HepG2 (cell line): ENCODE results near the gene QKI. TPM values are rescaled to one million over a fixed set of nuclear protein-coding genes. Genes with fewer than 3 reads are reported as not detected.

Experiments
- ATAC-seq: fragments of 200-7000 bp; cut with Tn5 transposase; 3 replicates; pipeline ENCODE4 v1.9.1; 2020; ENCODE audit warnings: mild to moderate bottlenecking, moderate library complexity
- BruUV-seq: library from RNA; stranded (reverse); fragments of 400-500 nt; replicated peaks from 2 replicates; lab custom pipeline; 2021; lab: Mats Ljungman, UMichigan
- CTCF ChIA-PET: fragments of 300-600 bp; formaldehyde crosslinking; extraction: SDS; loops from one replicate; lab custom pipeline; 2021; ENCODE audit warnings: low total read pairs, inconsistent platforms, low intra/inter-chr PET ratio; lab: Yijun Ruan, JAX
- POLR2A ChIA-PET: fragments of 350-600 bp; sonication (Branson Sonifier 250); formaldehyde crosslinking; loops from one replicate; lab custom pipeline; 2020; ENCODE audit warnings: antibody characterized with exemption, inconsistent platforms; lab: Yijun Ruan, JAX
- DNase-seq: peaks from one replicate; pipeline ENCODE4 v3.0.0-alpha.2; 2015; ENCODE audit warnings: low spot score
- FAIRE-seq: peaks from 3 replicates; lab custom pipeline; 2011; peaks lifted over from hg19 to GRCh38; lab: Jason Lieb, UNC
- H2AFZ ChIP-seq: one replicate; pipeline ENCODE4 v1.6.1; 2011; ENCODE audit warnings: low read length, inconsistent platforms
- H3K27ac ChIP-seq: fragments of 300-600 bp; 3 replicates; pipeline ENCODE4 v1.8.0; 2011; ENCODE audit warnings: mixed run types, mild to moderate bottlenecking, mixed read lengths, low read length, inconsistent platforms; ENCODE audit not compliant: insufficient read depth; ENCODE audit errors: extremely low read length
- H3K27me3 ChIP-seq, 2 experiments: fragments of 200-600 bp in 1 of 2; 2 replicates in 1 of 2; 3 replicates in 1 of 2; pipeline versions ENCODE4 v1.6.0 to v1.8.0; 2011; ENCODE audit warnings: low read length in 2 of 2, mild to moderate bottlenecking in 2 of 2, moderate library complexity in 2 of 2, inconsistent platforms in 1 of 2; ENCODE audit not compliant: insufficient read depth in 2 of 2, control insufficient read depth in 1 of 2
- H3K36me3 ChIP-seq, 2 experiments: fragments of 200-600 bp in 1 of 2; replicated peaks in 1 of 2; 2 replicates in 1 of 2; 3 replicates in 1 of 2; pipeline versions ENCODE4 v1.5.1 to v1.8.0; 2011; ENCODE audit warnings: low read length in 2 of 2, inconsistent platforms in 1 of 2; ENCODE audit not compliant: insufficient read depth in 2 of 2, control insufficient read depth in 1 of 2
- H3K4me1 ChIP-seq: 2 replicates; pipeline ENCODE4 v1.5.1; 2012; ENCODE audit warnings: low read length, inconsistent platforms; ENCODE audit not compliant: insufficient read depth
- H3K4me2 ChIP-seq: 2 replicates; pipeline ENCODE4 v1.6.0; 2011; ENCODE audit warnings: low read depth, low read length, inconsistent platforms
- H3K4me3 ChIP-seq, 3 experiments: fragments of 200-600 bp in 1 of 3; sonication (generic), shearing (Covaris generic) in 1 of 3; replicated peaks in 1 of 3; 2 replicates each; pipeline ENCODE4 v1.5.1; 2011 to 2016; ENCODE audit warnings: low read length in 3 of 3, inconsistent platforms in 2 of 3, low read depth in 2 of 3, mild to moderate bottlenecking in 2 of 3, control low read depth in 1 of 3, mixed read lengths in 1 of 3; ENCODE audit not compliant: insufficient read depth in 1 of 3
- H3K79me2 ChIP-seq: one replicate; pipeline ENCODE4 v1.6.1; 2011; ENCODE audit warnings: low read length, inconsistent platforms; ENCODE audit not compliant: insufficient read depth
- H3K9ac ChIP-seq: 2 replicates; pipeline ENCODE4 v1.6.0; 2011; ENCODE audit warnings: mild to moderate bottlenecking, low read depth, low read length, inconsistent platforms; ENCODE audit not compliant: insufficient read depth
- H3K9me3 ChIP-seq: 2 replicates; pipeline ENCODE4 v1.5.1; 2012; ENCODE audit warnings: mild to moderate bottlenecking, low read length
- H4K20me1 ChIP-seq: 2 replicates; pipeline ENCODE4 v1.6.0; 2011; ENCODE audit warnings: inconsistent platforms, mild to moderate bottlenecking, low read length, moderate library complexity; ENCODE audit not compliant: insufficient read depth
- ARID2 ChIP-seq: sonication (generic); formaldehyde crosslinking; IDR thresholded peaks from 2 replicates; pipeline ENCODE4 v1.8.1; 2022; ENCODE audit warnings: mild to moderate bottlenecking, missing genetic modification reagents, borderline replicate concordance
- ATF4 ChIP-seq, 2 experiments: fragments of 450-650 bp in 1 of 2; sonication (generic) in 1 of 2; formaldehyde crosslinking; IDR thresholded peaks; 2 replicates each; pipeline versions ENCODE4 v1.5.0 to v1.8.0; 2020 to 2022; ENCODE audit warnings: mild to moderate bottlenecking in 1 of 2, missing genetic modification reagents in 1 of 2
- HNRNPUL1 ChIP-seq: fragments of 200-400 bp; formaldehyde crosslinking; IDR thresholded peaks from 2 replicates; pipeline ENCODE4 v1.6.1; 2017; ENCODE audit warnings: low read depth, mild to moderate bottlenecking, low read length, moderate library complexity
- MAFG ChIP-seq: sonication (generic); formaldehyde crosslinking; IDR thresholded peaks from 2 replicates; pipeline ENCODE4 v1.5.1; 2020; ENCODE audit warnings: mild to moderate bottlenecking, missing genetic modification reagents
- NFIB ChIP-seq: sonication (generic); formaldehyde crosslinking; IDR thresholded peaks from 2 replicates; pipeline ENCODE4 v1.9.0; 2021; ENCODE audit warnings: missing genetic modification reagents, mild to moderate bottlenecking, borderline replicate concordance
- NFKBIZ ChIP-seq: IDR thresholded peaks from 2 replicates; pipeline ENCODE4 v1.6.1; 2018; ENCODE audit warnings: missing genetic modification reagents, missing compliant biosample characterization
- SIN3B ChIP-seq: fragments of 150-350 bp; IDR thresholded peaks from 2 replicates; pipeline ENCODE4 v1.6.1; 2014; ENCODE audit warnings: low read length
- THAP11 ChIP-seq: IDR thresholded peaks from 2 replicates; pipeline ENCODE4 v1.6.1; 2016; ENCODE audit warnings: missing biosample characterization, missing genetic modification reagents
- ZNF629 ChIP-seq: sonication (generic); formaldehyde crosslinking; conservative IDR thresholded peaks from 2 replicates; pipeline ENCODE4 v1.5.0; 2020; ENCODE audit warnings: missing genetic modification reagents
- WGBS: methylation state at CpG from one replicate; pipeline ENCODE4 v1.1.6; 2017; ENCODE audit warnings: low lambda C conversion rate; 5-methylcytosine and 5-hydroxymethylcytosine counted together
- in situ Hi-C: cut with HindIII; loops from 2 replicates; pipeline ENCODE4 v1.10.0; 2017; ENCODE audit warnings: low pct_unique_long_range_greater_than_20kb; ENCODE audit not compliant: extremely low pct_ligation_motif_present
- intact Hi-C: fragments of 100-400 bp; cut with micrococcal nuclease; formaldehyde crosslinking; loops from one replicate; pipeline ENCODE4 v1.10.0; 2022; ENCODE audit not compliant: unreplicated experiment
- polyA plus RNA-seq, 8 experiments: library from polyadenylated mRNA; depleted of rRNA in 3 of 8; stranded (reverse) in 7 of 8; unstranded in 1 of 8; fragments of >200 nt; fragmentation: Illumina TruSeq in 4 of 8; extraction: Trizol in 4 of 8; gene quantifications; 2 replicates each; pipeline versions ENCODE4 v1.2.1 to v1.2.3, GENCODE V29; 2011 to 2016; ENCODE audit warnings: low read depth in 4 of 8, missing spikeins in 1 of 8, mixed read lengths in 1 of 8; ENCODE audit not compliant: insufficient read depth in 1 of 8
- total RNA-seq, 5 experiments: library from RNA; depleted of rRNA; stranded (reverse); fragments of >200 nt; fragmentation: Illumina TruSeq; extraction: Trizol; gene quantifications; 2 replicates each; pipeline ENCODE4 v1.2.3, GENCODE V29; 2016; ENCODE audit warnings: low read depth in 1 of 5
- TF ChIP-seq, protein P1 (sequence below): sonication (generic); formaldehyde crosslinking; IDR thresholded peaks from 2 replicates; pipeline ENCODE4 v1.4.0; 2020; ENCODE audit warnings: missing genetic modification reagents
- TF ChIP-seq, protein P2 (sequence below): sonication (generic); formaldehyde crosslinking; IDR thresholded peaks from 2 replicates; pipeline ENCODE4 v1.5.0; 2020; ENCODE audit warnings: missing genetic modification reagents
- TF ChIP-seq, protein P3 (sequence below): sonication (generic); formaldehyde crosslinking; IDR thresholded peaks from 2 replicates; pipeline ENCODE4; 2020; ENCODE audit warnings: missing genetic modification reagents, mild to moderate bottlenecking, borderline replicate concordance

QKI gene
- total and polyA plus RNA-seq, 2 of the 13 experiments (the other 11 are each of a cell fraction or from before 2014, with no cell fraction given): 136 to 137 TPM

- DNase-seq (no peak), ATAC-seq (no peak), FAIRE-seq (no peak)
- CTCF ChIA-PET: no interaction called here
- intact Hi-C loops (no loop called here), in situ Hi-C loops (no loop called here)
- Histone ChIP-seq H3K4me2 (no peak overlapping the region), H3K4me1 (peaks cover 16% of the 10 kb centered on the region), H4K20me1 (no peaks in the 10 kb centered on the region; the same call in 1 of the 2 replicates), H3K4me3 (no peak overlapping the region), H3K27me3 (no peaks in the 10 kb centered on the region), H3K9me3 (no peaks in the 10 kb centered on the region), H3K79me2 (peaks cover 93% of the 10 kb centered on the region), H3K9ac (no peak overlapping the region), H3K27ac (no peak overlapping the region), H3K36me3 (peaks cover 1 to 18% of the 10 kb centered on the region in 2 experiments; a peak in 4 of 5 replicates), H2AFZ (no peak overlapping the region)
- POLR2A ChIA-PET: no interaction called here
- 95% methylated on average over 2 of the region's 2 CpGs for WGBS
- TF ChIP-seq ZNF629 (CRISPR knock-in tag): no peak
- TF ChIP-seq SIN3B: no peak
- no peak for TF ChIP-seq ARID2 (CRISPR knock-in tag)
- TF ChIP-seq HNRNPUL1: no peak
- TF ChIP-seq, protein P1, sequence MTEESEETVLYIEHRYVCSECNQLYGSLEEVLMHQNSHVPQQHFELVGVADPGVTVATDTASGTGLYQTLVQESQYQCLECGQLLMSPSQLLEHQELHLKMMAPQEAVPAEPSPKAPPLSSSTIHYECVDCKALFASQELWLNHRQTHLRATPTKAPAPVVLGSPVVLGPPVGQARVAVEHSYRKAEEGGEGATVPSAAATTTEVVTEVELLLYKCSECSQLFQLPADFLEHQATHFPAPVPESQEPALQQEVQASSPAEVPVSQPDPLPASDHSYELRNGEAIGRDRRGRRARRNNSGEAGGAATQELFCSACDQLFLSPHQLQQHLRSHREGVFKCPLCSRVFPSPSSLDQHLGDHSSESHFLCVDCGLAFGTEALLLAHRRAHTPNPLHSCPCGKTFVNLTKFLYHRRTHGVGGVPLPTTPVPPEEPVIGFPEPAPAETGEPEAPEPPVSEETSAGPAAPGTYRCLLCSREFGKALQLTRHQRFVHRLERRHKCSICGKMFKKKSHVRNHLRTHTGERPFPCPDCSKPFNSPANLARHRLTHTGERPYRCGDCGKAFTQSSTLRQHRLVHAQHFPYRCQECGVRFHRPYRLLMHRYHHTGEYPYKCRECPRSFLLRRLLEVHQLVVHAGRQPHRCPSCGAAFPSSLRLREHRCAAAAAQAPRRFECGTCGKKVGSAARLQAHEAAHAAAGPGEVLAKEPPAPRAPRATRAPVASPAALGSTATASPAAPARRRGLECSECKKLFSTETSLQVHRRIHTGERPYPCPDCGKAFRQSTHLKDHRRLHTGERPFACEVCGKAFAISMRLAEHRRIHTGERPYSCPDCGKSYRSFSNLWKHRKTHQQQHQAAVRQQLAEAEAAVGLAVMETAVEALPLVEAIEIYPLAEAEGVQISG: no peak
- TF ChIP-seq NFIB (CRISPR knock-in tag): no peak
- TF ChIP-seq, protein P2, sequence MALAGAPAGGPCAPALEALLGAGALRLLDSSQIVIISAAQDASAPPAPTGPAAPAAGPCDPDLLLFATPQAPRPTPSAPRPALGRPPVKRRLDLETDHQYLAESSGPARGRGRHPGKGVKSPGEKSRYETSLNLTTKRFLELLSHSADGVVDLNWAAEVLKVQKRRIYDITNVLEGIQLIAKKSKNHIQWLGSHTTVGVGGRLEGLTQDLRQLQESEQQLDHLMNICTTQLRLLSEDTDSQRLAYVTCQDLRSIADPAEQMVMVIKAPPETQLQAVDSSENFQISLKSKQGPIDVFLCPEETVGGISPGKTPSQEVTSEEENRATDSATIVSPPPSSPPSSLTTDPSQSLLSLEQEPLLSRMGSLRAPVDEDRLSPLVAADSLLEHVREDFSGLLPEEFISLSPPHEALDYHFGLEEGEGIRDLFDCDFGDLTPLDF (CRISPR knock-in tag): no peak
- no peak for TF ChIP-seq ATF4 (CRISPR knock-in tag; IDR thresholded peaks at IDR 0.05)
- TF ChIP-seq, protein P3, sequence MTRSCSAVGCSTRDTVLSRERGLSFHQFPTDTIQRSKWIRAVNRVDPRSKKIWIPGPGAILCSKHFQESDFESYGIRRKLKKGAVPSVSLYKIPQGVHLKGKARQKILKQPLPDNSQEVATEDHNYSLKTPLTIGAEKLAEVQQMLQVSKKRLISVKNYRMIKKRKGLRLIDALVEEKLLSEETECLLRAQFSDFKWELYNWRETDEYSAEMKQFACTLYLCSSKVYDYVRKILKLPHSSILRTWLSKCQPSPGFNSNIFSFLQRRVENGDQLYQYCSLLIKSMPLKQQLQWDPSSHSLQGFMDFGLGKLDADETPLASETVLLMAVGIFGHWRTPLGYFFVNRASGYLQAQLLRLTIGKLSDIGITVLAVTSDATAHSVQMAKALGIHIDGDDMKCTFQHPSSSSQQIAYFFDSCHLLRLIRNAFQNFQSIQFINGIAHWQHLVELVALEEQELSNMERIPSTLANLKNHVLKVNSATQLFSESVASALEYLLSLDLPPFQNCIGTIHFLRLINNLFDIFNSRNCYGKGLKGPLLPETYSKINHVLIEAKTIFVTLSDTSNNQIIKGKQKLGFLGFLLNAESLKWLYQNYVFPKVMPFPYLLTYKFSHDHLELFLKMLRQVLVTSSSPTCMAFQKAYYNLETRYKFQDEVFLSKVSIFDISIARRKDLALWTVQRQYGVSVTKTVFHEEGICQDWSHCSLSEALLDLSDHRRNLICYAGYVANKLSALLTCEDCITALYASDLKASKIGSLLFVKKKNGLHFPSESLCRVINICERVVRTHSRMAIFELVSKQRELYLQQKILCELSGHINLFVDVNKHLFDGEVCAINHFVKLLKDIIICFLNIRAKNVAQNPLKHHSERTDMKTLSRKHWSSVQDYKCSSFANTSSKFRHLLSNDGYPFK (CRISPR knock-in tag): no peak
- TF ChIP-seq NFKBIZ (CRISPR knock-in tag): no peak
- no peak for TF ChIP-seq THAP11 (CRISPR knock-in tag)
- TF ChIP-seq MAFG (CRISPR knock-in tag): no peak
- no TSS peak for BruUV-seq
Measured at GRCh38 chr6:163459536-163459935, 45.0 kb downstream of the QKI start.
